SH-SY5Y (cell line): ENCODE measurements around the gene MSANTD1.

Experiments used
- GATA2 ChIP-seq: IDR thresholded peaks from 2 replicates; pipeline ENCODE4 v1.6.1; 2011; ENCODE audit warnings: mild to moderate bottlenecking, low read depth, low read length
- GATA3 ChIP-seq: IDR thresholded peaks from 2 replicates; pipeline ENCODE4 v1.6.1; 2011; ENCODE audit warnings: low read depth, mild to moderate bottlenecking, low read length, moderate library complexity

DNA sequence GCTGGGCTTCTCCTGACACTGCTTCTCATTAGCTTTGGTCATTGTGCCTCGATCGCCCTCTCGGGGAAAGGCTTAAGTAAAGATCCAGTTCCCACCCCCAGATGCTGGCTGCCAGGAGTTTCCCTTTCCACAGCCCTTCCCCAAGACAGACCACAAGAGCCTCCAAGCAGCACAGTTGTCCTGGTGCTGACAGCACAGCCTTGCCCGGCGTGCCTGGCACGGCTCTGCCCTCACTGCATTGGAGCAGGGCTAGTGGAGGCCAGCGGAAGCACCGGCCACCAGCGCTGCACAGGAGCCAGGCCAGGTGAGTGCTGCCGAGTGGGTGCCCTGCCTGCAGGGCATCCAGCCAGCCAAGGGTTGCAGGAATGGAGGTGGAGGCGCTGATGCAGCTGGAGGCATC, 9.7 kb upstream of the MSANTD1 start:
- TF ChIP-seq GATA3, result no peak
- TF ChIP-seq GATA2, result no peak
